IPS-18a (cell line): ENCODE data around the gene HS3ST4.

Experiments used
- H3K27ac ChIP-seq: one replicate; pipeline ENCODE4 v1.5.1; 2013; ENCODE audit warnings: low read length
- H3K27me3 ChIP-seq: one replicate; pipeline ENCODE4 v1.6.1; 2013; ENCODE audit warnings: mild to moderate bottlenecking, low read length; ENCODE audit not compliant: control insufficient read depth, insufficient read depth
- H3K36me3 ChIP-seq: one replicate; pipeline ENCODE4 v1.6.1; 2013; ENCODE audit warnings: low read depth, low read length; ENCODE audit not compliant: control insufficient read depth
- H3K4me1 ChIP-seq: one replicate; pipeline ENCODE4 v1.6.1; 2013; ENCODE audit warnings: low read depth, low read length; ENCODE audit not compliant: control insufficient read depth
- H3K4me3 ChIP-seq: one replicate; pipeline ENCODE4 v1.5.1; 2013; ENCODE audit warnings: low read length
- H3K9ac ChIP-seq: one replicate; pipeline ENCODE4 v1.6.1; 2013; ENCODE audit warnings: mild to moderate bottlenecking, low read length, moderate library complexity
- H3K9me3 ChIP-seq: one replicate; pipeline ENCODE4 v1.6.1; 2013; ENCODE audit warnings: low read depth, low read length; ENCODE audit not compliant: control insufficient read depth

The HS3ST4 gene

GRCh38 chr16:26128296-26128695, 436.5 kb downstream of the HS3ST4 start:
- no peak overlapping the region for H3K9ac ChIP-seq
- H3K4me1 ChIP-seq: peaks cover 17% of the 10 kb centered on the region
- no peaks in the 10 kb centered on the region for H3K9me3 ChIP-seq
- no peaks in the 10 kb centered on the region for H3K27me3 ChIP-seq
- H3K36me3 ChIP-seq: no peaks in the 10 kb centered on the region
- H3K27ac ChIP-seq: no peak overlapping the region
- H3K4me3 ChIP-seq: no peak overlapping the region

DNA sequence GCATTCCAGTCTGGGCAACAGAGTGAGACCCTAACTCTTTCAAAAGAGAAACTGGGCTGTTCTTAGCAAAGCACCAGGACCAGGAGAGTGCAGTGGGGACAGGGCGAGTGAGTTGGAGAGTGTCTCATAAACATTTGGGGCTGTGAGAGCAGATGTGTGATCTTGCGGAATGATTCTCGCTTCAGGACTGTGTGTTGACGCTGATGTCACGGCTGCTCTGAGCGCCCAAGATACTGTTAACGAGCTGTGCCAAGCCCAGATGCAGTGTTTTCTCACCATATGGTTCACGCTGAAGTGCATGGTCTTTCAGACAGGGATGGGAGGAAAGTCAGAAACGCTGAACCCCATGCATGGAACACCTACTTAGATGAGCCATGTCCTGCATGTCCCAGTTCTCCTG, 438.2 kb downstream of the HS3ST4 start:
- Histone ChIP-seq H3K4me3 (no peak overlapping the region), H3K27me3 (no peaks in the 10 kb centered on the region), H3K27ac (no peak overlapping the region), H3K36me3 (no peaks in the 10 kb centered on the region), H3K9me3 (no peaks in the 10 kb centered on the region), H3K9ac (no peak overlapping the region), H3K4me1 (peaks cover 24% of the 10 kb centered on the region)

DNA sequence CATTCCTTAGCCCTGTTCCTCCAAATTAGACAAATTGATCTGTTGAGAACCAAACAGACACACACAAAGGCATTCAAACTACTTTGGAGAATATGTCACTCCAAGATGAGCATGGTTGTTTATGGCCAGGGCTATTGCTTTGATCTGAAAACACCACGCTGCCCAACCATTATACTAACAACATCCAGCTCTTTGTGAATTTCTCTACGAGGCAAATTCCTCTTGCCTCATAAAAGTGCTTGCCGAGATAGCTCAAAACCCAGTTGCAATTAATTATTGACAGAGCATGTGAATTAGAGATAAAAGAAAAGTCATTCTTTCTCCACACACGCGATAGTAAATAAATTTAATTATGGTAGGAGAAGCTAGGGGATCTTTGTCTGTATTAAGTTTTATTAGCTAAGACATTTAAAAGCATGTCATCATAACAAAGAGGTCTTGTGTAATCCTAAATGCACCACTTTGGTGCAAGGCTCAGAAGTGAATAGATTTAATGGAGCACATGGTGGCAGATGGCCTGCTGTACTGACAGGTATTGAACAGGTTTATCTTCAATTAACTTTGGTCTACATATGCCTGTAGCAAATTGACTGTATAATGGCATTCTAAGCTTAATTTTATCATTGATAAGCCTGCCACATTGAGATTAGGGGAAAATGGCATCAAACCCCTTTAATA, 441.8 kb downstream of the HS3ST4 start:
- Histone ChIP-seq H3K4me3 (no peak overlapping the region), H3K27ac (no peak overlapping the region), H3K36me3 (no peaks in the 10 kb centered on the region), H3K27me3 (no peaks in the 10 kb centered on the region), H3K9ac (no peak overlapping the region), H3K4me1 (peaks cover 27% of the 10 kb centered on the region), H3K9me3 (no peaks in the 10 kb centered on the region)

GRCh38 chr16:26134588-26134987, 442.8 kb downstream of the HS3ST4 start:
- no peak overlapping the region for H3K9ac ChIP-seq
- H3K27ac ChIP-seq: no peak overlapping the region
- H3K9me3 ChIP-seq: no peaks in the 10 kb centered on the region
- H3K36me3 ChIP-seq: no peaks in the 10 kb centered on the region
- H3K27me3 ChIP-seq: no peaks in the 10 kb centered on the region
- peaks cover 27% of the 10 kb centered on the region for H3K4me1 ChIP-seq
- H3K4me3 ChIP-seq: no peak overlapping the region

DNA sequence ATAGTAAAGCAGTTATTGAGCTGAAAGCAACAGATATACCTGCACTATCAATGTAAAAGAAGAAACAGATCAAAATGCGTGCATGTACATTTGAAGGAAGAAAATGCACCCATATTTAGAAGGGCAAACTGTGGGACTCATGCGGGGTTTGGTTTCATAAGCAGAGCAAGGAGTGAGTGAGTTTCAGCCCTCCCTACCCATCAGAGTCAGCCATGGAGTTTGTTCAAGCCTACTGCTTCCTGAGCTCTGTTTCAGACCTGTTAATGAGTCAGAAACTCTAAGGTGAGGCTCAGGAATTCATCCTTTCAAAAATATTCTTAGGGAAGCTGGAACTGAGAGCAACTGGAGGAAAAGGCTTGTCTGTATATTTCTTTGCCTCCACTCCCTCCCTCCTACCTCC, 446.2 kb downstream of the HS3ST4 start:
- no peak overlapping the region for H3K27ac ChIP-seq
- H3K9me3 ChIP-seq: no peaks in the 10 kb centered on the region
- H3K4me1 ChIP-seq: peaks cover 14% of the 10 kb centered on the region
- H3K36me3 ChIP-seq: no peaks in the 10 kb centered on the region
- H3K27me3 ChIP-seq: no peaks in the 10 kb centered on the region
- H3K4me3 ChIP-seq: no peak overlapping the region
- no peak overlapping the region for H3K9ac ChIP-seq

GRCh38 chr16:26139091-26139490, 447.3 kb downstream of the HS3ST4 start:
- H3K27ac ChIP-seq: no peak overlapping the region
- no peaks in the 10 kb centered on the region for H3K36me3 ChIP-seq
- peaks cover 3% of the 10 kb centered on the region for H3K4me1 ChIP-seq
- no peaks in the 10 kb centered on the region for H3K27me3 ChIP-seq
- no peaks in the 10 kb centered on the region for H3K9me3 ChIP-seq
- H3K4me3 ChIP-seq: no peak overlapping the region
- H3K9ac ChIP-seq: no peak overlapping the region

DNA sequence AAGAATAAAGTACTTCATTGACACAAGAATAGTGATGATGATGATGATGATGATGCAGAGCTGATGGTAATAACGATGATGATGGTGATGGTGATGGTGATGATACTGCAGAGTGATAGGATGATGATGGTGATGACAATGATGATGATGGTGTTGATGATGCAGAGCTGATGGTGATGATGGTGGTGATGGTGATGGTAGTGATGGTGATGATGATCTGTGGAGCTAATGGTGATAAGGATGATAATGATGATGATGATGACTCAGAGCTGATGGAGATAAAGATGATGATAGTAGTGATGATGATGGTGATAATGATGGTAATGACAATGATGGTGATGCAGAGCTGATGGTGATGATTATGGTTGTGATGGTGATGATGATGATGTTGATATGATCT, 448.1 kb downstream of the HS3ST4 start:
- no peaks in the 10 kb centered on the region for H3K9me3 ChIP-seq
- no peak overlapping the region for H3K9ac ChIP-seq
- no peaks in the 10 kb centered on the region for H3K27me3 ChIP-seq

DNA sequence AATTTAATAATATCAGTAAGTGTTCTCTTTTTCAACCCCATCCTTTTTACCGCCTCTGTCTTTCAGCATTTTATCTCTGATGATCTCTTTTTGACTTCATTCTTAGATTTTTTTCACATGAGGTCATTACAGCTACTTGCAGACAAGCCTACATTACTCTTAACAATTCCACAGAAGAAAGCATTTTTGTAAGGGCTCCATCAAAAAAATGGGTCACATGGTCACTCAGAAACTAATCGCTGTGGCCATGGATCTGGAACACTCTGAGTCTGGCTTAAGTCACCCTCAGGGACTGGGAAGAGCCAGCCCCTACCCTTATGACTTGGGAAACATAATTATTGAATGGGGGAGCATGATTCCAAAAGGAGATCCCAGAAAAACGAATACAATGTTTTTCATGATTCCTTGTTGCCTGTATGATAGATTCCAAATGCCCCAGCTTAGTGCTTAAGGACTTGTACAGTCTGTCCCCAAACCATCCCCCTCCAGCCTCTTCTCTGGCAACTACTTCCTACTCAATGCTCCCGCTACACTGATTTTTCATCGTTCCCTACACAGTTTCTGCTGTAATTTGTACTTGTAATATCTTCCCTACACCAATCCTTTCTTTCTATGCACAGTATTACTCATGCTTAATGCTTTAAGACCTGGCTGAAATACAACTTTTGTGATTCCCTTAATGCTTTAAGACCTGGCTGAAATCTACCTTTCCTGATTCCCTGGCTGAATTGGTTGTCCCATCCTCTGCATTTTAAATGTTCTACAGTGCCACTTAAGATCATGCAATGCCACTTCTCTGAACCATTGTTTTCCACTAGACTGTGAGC, 457.8 kb downstream of the HS3ST4 start:
- Histone ChIP-seq H3K27me3 (no peaks in the 10 kb centered on the region), H3K9ac (no peak overlapping the region), H3K27ac (no peak overlapping the region), H3K4me3 (no peak overlapping the region), H3K4me1 (peaks cover 7% of the 10 kb centered on the region), H3K9me3 (no peaks in the 10 kb centered on the region), H3K36me3 (no peaks in the 10 kb centered on the region)

More for the DNA sequence above, 448.1 kb downstream of the HS3ST4 start:
- Histone ChIP-seq H3K27ac (no peak overlapping the region), H3K36me3 (no peaks in the 10 kb centered on the region), H3K4me3 (no peak overlapping the region), H3K4me1 (peaks cover 3% of the 10 kb centered on the region)

DNA sequence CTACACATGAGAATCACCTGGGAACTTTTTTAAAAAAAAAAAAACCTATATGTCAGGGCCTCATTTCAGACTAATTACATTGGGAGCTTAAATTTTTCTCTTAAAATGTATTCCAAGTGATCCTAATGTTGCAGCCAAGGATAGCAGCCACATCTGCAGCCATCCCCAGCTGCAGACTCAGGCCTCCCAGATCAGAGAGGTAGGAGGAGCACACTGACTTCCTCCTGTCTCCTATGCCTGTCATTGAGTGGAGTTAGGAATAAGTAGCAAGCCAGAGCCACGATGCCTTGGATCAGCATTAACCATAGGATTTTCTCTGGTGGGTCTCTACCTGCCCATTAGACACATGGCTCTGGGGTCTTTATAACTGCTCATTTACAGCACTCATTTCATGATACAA, 463.5 kb downstream of the HS3ST4 start:
- Histone ChIP-seq H3K9ac (no peak overlapping the region), H3K27ac (no peak overlapping the region), H3K27me3 (no peaks in the 10 kb centered on the region), H3K4me1 (no peaks in the 10 kb centered on the region), H3K9me3 (no peaks in the 10 kb centered on the region), H3K36me3 (no peaks in the 10 kb centered on the region), H3K4me3 (no peak overlapping the region)

- Histone ChIP-seq H3K4me1 (no peaks in the 10 kb centered on the region), H3K27me3 (no peaks in the 10 kb centered on the region), H3K9ac (no peak overlapping the region), H3K27ac (no peak overlapping the region), H3K4me3 (no peak overlapping the region), H3K9me3 (no peaks in the 10 kb centered on the region), H3K36me3 (no peaks in the 10 kb centered on the region)
These were observed 465.6 kb downstream of the HS3ST4 start for GRCh38 chr16:26157319-26157718.

DNA sequence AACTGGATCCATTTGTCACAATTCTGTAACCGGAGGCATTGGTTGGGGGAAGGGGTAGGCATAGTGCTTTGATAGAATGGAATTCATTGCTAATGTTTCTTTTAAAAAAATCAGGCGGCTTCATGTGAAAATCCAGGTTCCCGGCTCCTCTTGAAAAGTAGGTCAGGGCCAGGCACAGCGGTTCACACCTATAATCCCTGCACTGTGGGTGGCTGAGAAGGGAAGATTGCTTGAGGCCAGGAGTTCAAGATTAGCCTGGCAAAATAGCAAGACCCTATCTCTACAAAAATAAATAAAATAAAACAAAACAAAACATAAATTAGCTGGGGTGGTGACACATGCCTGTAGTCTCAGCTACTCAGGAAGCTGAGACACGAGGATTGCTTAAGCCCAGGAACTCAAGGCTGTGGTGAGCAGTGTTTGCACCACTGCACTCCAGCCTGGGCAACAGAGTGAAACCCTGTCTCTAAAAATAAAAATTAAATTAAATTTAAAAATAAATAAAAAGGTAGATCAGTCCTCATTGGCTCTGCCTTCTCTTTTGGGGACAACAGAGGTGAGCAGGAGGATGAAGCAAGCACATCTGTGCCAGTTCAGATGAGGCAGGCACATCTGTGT, 466.5 kb downstream of the HS3ST4 start:
- no peaks in the 10 kb centered on the region for H3K4me1 ChIP-seq
- no peak overlapping the region for H3K9ac ChIP-seq
- no peak overlapping the region for H3K4me3 ChIP-seq
- no peak overlapping the region for H3K27ac ChIP-seq
- H3K27me3 ChIP-seq: no peaks in the 10 kb centered on the region
- H3K9me3 ChIP-seq: no peaks in the 10 kb centered on the region
- no peaks in the 10 kb centered on the region for H3K36me3 ChIP-seq
